ENCODE results near the gene PABPN1L.

Gene PABPN1L

GRCh38 chr16:88906535-88907105 lies 40.2 kb upstream of the PABPN1L start:
- Histone ChIP-seq H3K9me3 (ENCODE audit: insufficient read depth, low read length) (no peaks in the 10 kb centered on the region), H3K27me3 (ENCODE audit: insufficient read depth, insufficient read length) (no peaks in the 10 kb centered on the region), H3K9ac (ENCODE audit: insufficient read length, low read depth) (no peak overlapping the region), H3K4me1 (ENCODE audit: insufficient read depth, insufficient read length) (peaks cover 20% of the 10 kb centered on the region), H3K4me3 (ENCODE audit: insufficient read length, low read depth) (no peak overlapping the region), H3K36me3 (ENCODE audit: insufficient read depth, insufficient read length, low read length) (no peaks in the 10 kb centered on the region)
- DNase-seq (ENCODE audit: low read depth, low spot score) = no peak
- TF ChIP-seq SUZ12 (IDR thresholded peaks at IDR 0.05; ENCODE audit: extremely low read depth, insufficient read depth, insufficient read length) = no peak
- no peak for TF ChIP-seq ZNF274 (IDR thresholded peaks at IDR 0.05; ENCODE audit: low read depth, low read length)
- TF ChIP-seq YY1 (IDR thresholded peaks at IDR 0.05; ENCODE audit: insufficient read depth, insufficient read length) = no peak

GRCh38 chr16:88906020-88906419 lies 39.6 kb upstream of the PABPN1L start:
- peaks cover 21% of the 10 kb centered on the region for H3K4me1 ChIP-seq (ENCODE audit: insufficient read depth, insufficient read length)
- H3K9ac ChIP-seq (ENCODE audit: insufficient read length, low read depth) = no peak overlapping the region
- DNase-seq (ENCODE audit: low read depth, low spot score) = no peak
- H3K4me3 ChIP-seq (ENCODE audit: insufficient read length, low read depth) = no peak overlapping the region
- H3K36me3 ChIP-seq (ENCODE audit: insufficient read depth, insufficient read length, low read length) = no peaks in the 10 kb centered on the region
- H3K9me3 ChIP-seq (ENCODE audit: insufficient read depth, low read length) = no peaks in the 10 kb centered on the region
- TF ChIP-seq YY1 (IDR thresholded peaks at IDR 0.05; ENCODE audit: insufficient read depth, insufficient read length) = no peak
- no peak for TF ChIP-seq SUZ12 (IDR thresholded peaks at IDR 0.05; ENCODE audit: extremely low read depth, insufficient read depth, insufficient read length)
- TF ChIP-seq ZNF274 (IDR thresholded peaks at IDR 0.05; ENCODE audit: low read depth, low read length) = no peak
- H3K27me3 ChIP-seq (ENCODE audit: insufficient read depth, insufficient read length) = no peaks in the 10 kb centered on the region

GRCh38 chr16:88905563-88905962 lies 39.1 kb upstream of the PABPN1L start:
- no peaks in the 10 kb centered on the region for H3K27me3 ChIP-seq (ENCODE audit: insufficient read depth, insufficient read length)
- no peak overlapping the region for H3K9ac ChIP-seq (ENCODE audit: insufficient read length, low read depth)
- no peaks in the 10 kb centered on the region for H3K9me3 ChIP-seq (ENCODE audit: insufficient read depth, low read length)
- no peak for DNase-seq (ENCODE audit: low read depth, low spot score)
- TF ChIP-seq SUZ12 (IDR thresholded peaks at IDR 0.05; ENCODE audit: extremely low read depth, insufficient read depth, insufficient read length) = no peak
- TF ChIP-seq ZNF274 (IDR thresholded peaks at IDR 0.05; ENCODE audit: low read depth, low read length) = no peak
- no peak for TF ChIP-seq YY1 (IDR thresholded peaks at IDR 0.05; ENCODE audit: insufficient read depth, insufficient read length)
- H3K36me3 ChIP-seq (ENCODE audit: insufficient read depth, insufficient read length, low read length) = no peaks in the 10 kb centered on the region
- no peak overlapping the region for H3K4me3 ChIP-seq (ENCODE audit: insufficient read length, low read depth)
- peaks cover 21% of the 10 kb centered on the region for H3K4me1 ChIP-seq (ENCODE audit: insufficient read depth, insufficient read length)

DNA sequence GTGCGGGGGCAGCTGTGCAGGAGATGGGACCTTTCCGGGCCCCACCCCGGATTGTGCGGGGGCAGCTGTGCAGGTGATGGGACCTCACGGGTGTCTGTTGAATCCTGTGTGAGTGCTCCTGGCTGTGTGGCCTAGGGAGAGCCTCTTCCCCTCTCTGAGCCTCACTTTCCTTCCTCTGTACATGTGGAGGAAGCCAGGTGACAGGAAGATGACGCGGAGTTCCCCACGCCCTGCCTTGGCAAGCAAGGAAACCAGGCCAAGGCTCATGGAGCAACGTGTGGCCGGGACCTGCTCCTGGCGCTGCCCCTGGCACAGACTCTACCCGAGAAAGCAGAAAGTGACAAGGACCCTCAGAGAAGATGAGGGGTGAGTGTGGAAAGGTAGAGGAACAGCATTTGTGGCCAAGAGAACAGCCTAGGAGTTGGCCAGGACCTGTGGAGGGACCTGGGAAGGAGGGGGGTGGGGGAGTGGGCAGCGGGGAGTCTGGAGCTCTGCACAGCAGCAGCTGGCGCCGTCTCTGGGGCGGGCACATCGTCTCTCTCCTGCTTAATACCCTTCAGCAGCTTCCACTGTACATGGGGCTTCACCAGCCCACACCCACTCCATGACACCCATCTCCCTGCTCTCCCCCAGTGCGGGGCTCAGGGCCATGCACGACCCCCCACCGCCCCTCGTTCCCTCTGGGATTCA lies 38.4 kb upstream of the PABPN1L start:
- H3K36me3 ChIP-seq (ENCODE audit: insufficient read depth, insufficient read length, low read length) = no peaks in the 10 kb centered on the region
- DNase-seq (ENCODE audit: low read depth, low spot score) = no peak
- H3K9ac ChIP-seq (ENCODE audit: insufficient read length, low read depth) = no peak overlapping the region
- H3K9me3 ChIP-seq (ENCODE audit: insufficient read depth, low read length) = no peaks in the 10 kb centered on the region
- no peak for TF ChIP-seq ZNF274 (IDR thresholded peaks at IDR 0.05; ENCODE audit: low read depth, low read length)
- no peak for TF ChIP-seq SUZ12 (IDR thresholded peaks at IDR 0.05; ENCODE audit: extremely low read depth, insufficient read depth, insufficient read length)
- TF ChIP-seq YY1 (IDR thresholded peaks at IDR 0.05; ENCODE audit: insufficient read depth, insufficient read length) = no peak
- no peaks in the 10 kb centered on the region for H3K27me3 ChIP-seq (ENCODE audit: insufficient read depth, insufficient read length)
- H3K4me3 ChIP-seq (ENCODE audit: insufficient read length, low read depth) = no peak overlapping the region
- H3K4me1 ChIP-seq (ENCODE audit: insufficient read depth, insufficient read length) = peaks cover 15% of the 10 kb centered on the region

GRCh38 chr16:88903267-88903666 lies 36.8 kb upstream of the PABPN1L start:
- TF ChIP-seq SUZ12 (IDR thresholded peaks at IDR 0.05; ENCODE audit: extremely low read depth, insufficient read depth, insufficient read length) (no peak), YY1 (IDR thresholded peaks at IDR 0.05; ENCODE audit: insufficient read depth, insufficient read length) (no peak), ZNF274 (IDR thresholded peaks at IDR 0.05; ENCODE audit: low read depth, low read length) (no peak)
- peaks cover 15% of the 10 kb centered on the region for H3K4me1 ChIP-seq (ENCODE audit: insufficient read depth, insufficient read length)
- no peaks in the 10 kb centered on the region for H3K9me3 ChIP-seq (ENCODE audit: insufficient read depth, low read length)
- H3K4me3 ChIP-seq (ENCODE audit: insufficient read length, low read depth) = no peak overlapping the region
- no peak for DNase-seq (ENCODE audit: low read depth, low spot score)
- H3K27me3 ChIP-seq (ENCODE audit: insufficient read depth, insufficient read length) = no peaks in the 10 kb centered on the region
- no peaks in the 10 kb centered on the region for H3K36me3 ChIP-seq (ENCODE audit: insufficient read depth, insufficient read length, low read length)
- H3K9ac ChIP-seq (ENCODE audit: insufficient read length, low read depth) = no peak overlapping the region

- Histone ChIP-seq H3K4me3 (ENCODE audit: insufficient read length, low read depth) (no peak overlapping the region), H3K9ac (ENCODE audit: insufficient read length, low read depth) (peak overlapping the region; percentile 26), H3K4me1 (ENCODE audit: insufficient read depth, insufficient read length) (peaks cover 15% of the 10 kb centered on the region), H3K9me3 (ENCODE audit: insufficient read depth, low read length) (no peaks in the 10 kb centered on the region), H3K36me3 (ENCODE audit: insufficient read depth, insufficient read length, low read length) (no peaks in the 10 kb centered on the region), H3K27me3 (ENCODE audit: insufficient read depth, insufficient read length) (no peaks in the 10 kb centered on the region)
- TF ChIP-seq SUZ12 (IDR thresholded peaks at IDR 0.05; ENCODE audit: extremely low read depth, insufficient read depth, insufficient read length) = no peak
- no peak for TF ChIP-seq YY1 (IDR thresholded peaks at IDR 0.05; ENCODE audit: insufficient read depth, insufficient read length)
- no peak for TF ChIP-seq ZNF274 (IDR thresholded peaks at IDR 0.05; ENCODE audit: low read depth, low read length)
- no peak for DNase-seq (ENCODE audit: low read depth, low spot score)
These were observed 36.3 kb upstream of the PABPN1L start for GRCh38 chr16:88902744-88903143.

GRCh38 chr16:88901718-88902337 lies 35.4 kb upstream of the PABPN1L start:
- Histone ChIP-seq H3K9ac (ENCODE audit: insufficient read length, low read depth) (peak overlapping the region; percentile 18), H3K9me3 (ENCODE audit: insufficient read depth, low read length) (no peaks in the 10 kb centered on the region), H3K4me1 (ENCODE audit: insufficient read depth, insufficient read length) (peaks cover 15% of the 10 kb centered on the region), H3K36me3 (ENCODE audit: insufficient read depth, insufficient read length, low read length) (no peaks in the 10 kb centered on the region), H3K4me3 (ENCODE audit: insufficient read length, low read depth) (no peak overlapping the region), H3K27me3 (ENCODE audit: insufficient read depth, insufficient read length) (no peaks in the 10 kb centered on the region)
- DNase-seq (ENCODE audit: low read depth, low spot score) = no peak
- no peak for TF ChIP-seq YY1 (IDR thresholded peaks at IDR 0.05; ENCODE audit: insufficient read depth, insufficient read length)
- TF ChIP-seq SUZ12 (IDR thresholded peaks at IDR 0.05; ENCODE audit: extremely low read depth, insufficient read depth, insufficient read length) = no peak
- no peak for TF ChIP-seq ZNF274 (IDR thresholded peaks at IDR 0.05; ENCODE audit: low read depth, low read length)
